ENCODE results near the gene MAD1L1.
"Not testable (repeated sequence)": the region's sequence is repeated elsewhere in the genome, so short reads cannot be mapped to it uniquely, and the experiment has no call there.

MAD1L1 gene

GRCh38 chr7:1934017-1934416 is 298.7 kb downstream of the MAD1L1 start:
- H3K9me3 ChIP-seq (ENCODE audit: low read length), result no peaks in the 10 kb centered on the region
- no peak overlapping the region for H3K27ac ChIP-seq (ENCODE audit: low read depth, low read length)
- H3K36me3 ChIP-seq (ENCODE audit: insufficient read depth, low read length), result no peaks in the 10 kb centered on the region
- H3K9ac ChIP-seq (ENCODE audit: low read length), result no peak overlapping the region
- no peak overlapping the region for H3K4me3 ChIP-seq (ENCODE audit: low read depth in 1 of 2, low read length in 2 of 2)
- no peaks in the 10 kb centered on the region for H3K27me3 ChIP-seq (ENCODE audit: control insufficient read depth in 1 of 2, insufficient read depth in 2 of 2, low read length in 2 of 2)
- H3K4me1 ChIP-seq (ENCODE audit: insufficient read depth, low read length), result no peaks in the 10 kb centered on the region

GRCh38 chr7:1933066-1933750 is 299.5 kb downstream of the MAD1L1 start:
- no peaks in the 10 kb centered on the region for H3K36me3 ChIP-seq (ENCODE audit: insufficient read depth, low read length)
- H3K27me3 ChIP-seq (ENCODE audit: control insufficient read depth in 1 of 2, insufficient read depth in 2 of 2, low read length in 2 of 2), result no peaks in the 10 kb centered on the region
- no peak overlapping the region for H3K9ac ChIP-seq (ENCODE audit: low read length)
- H3K4me1 ChIP-seq (ENCODE audit: insufficient read depth, low read length), result no peaks in the 10 kb centered on the region
- H3K9me3 ChIP-seq (ENCODE audit: low read length), result no peaks in the 10 kb centered on the region
- H3K27ac ChIP-seq (ENCODE audit: low read depth, low read length), result no peak overlapping the region
- H3K4me3 ChIP-seq (ENCODE audit: low read depth in 1 of 2, low read length in 2 of 2), result no peak overlapping the region

DNA sequence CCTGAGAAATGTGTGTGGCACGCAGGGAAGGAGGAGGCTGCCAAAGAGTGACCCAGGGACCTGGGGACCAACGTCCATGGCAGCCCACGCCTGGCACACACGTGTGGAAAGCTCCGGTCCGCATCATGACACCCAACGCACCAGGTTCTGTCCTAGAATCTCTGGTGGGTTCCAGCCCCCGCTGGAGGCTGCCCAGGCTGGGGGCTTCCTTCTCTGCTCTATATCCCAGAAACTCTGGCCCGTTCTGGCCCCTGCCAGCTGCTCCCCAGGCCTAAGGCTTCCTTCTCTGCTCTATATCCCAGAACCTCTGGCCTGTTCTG is 300.8 kb downstream of the MAD1L1 start:
- Histone ChIP-seq H3K4me1 (ENCODE audit: insufficient read depth, low read length) (no peaks in the 10 kb centered on the region), H3K27me3 (ENCODE audit: control insufficient read depth in 1 of 2, insufficient read depth in 2 of 2, low read length in 2 of 2) (no peaks in the 10 kb centered on the region), H3K9me3 (ENCODE audit: low read length) (no peaks in the 10 kb centered on the region), H3K9ac (ENCODE audit: low read length) (no peak overlapping the region), H3K27ac (ENCODE audit: low read depth, low read length) (no peak overlapping the region), H3K36me3 (ENCODE audit: insufficient read depth, low read length) (no peaks in the 10 kb centered on the region), H3K4me3 (ENCODE audit: low read depth in 1 of 2, low read length in 2 of 2) (no peak overlapping the region)

GRCh38 chr7:1931256-1931950 is 301.3 kb downstream of the MAD1L1 start:
- H3K4me3 ChIP-seq (ENCODE audit: low read depth in 1 of 2, low read length in 2 of 2), result no peak overlapping the region
- H3K9ac ChIP-seq (ENCODE audit: low read length), result no peak overlapping the region
- H3K4me1 ChIP-seq (ENCODE audit: insufficient read depth, low read length), result no peaks in the 10 kb centered on the region
- H3K27me3 ChIP-seq (ENCODE audit: control insufficient read depth in 1 of 2, insufficient read depth in 2 of 2, low read length in 2 of 2), result no peaks in the 10 kb centered on the region
- no peaks in the 10 kb centered on the region for H3K36me3 ChIP-seq (ENCODE audit: insufficient read depth, low read length)
- no peak overlapping the region for H3K27ac ChIP-seq (ENCODE audit: low read depth, low read length)
- H3K9me3 ChIP-seq (ENCODE audit: low read length), result no peaks in the 10 kb centered on the region

- Histone ChIP-seq H3K36me3 (ENCODE audit: insufficient read depth, low read length) (no peaks in the 10 kb centered on the region), H3K27me3 (ENCODE audit: control insufficient read depth in 1 of 2, insufficient read depth in 2 of 2, low read length in 2 of 2) (no peaks in the 10 kb centered on the region), H3K9ac (ENCODE audit: low read length) (no peak overlapping the region), H3K9me3 (ENCODE audit: low read length) (no peaks in the 10 kb centered on the region), H3K27ac (ENCODE audit: low read depth, low read length) (no peak overlapping the region), H3K4me1 (ENCODE audit: insufficient read depth, low read length) (no peaks in the 10 kb centered on the region), H3K4me3 (ENCODE audit: low read depth in 1 of 2, low read length in 2 of 2) (no peak overlapping the region)
Measured at GRCh38 chr7:1930381-1931065, 302.2 kb downstream of the MAD1L1 start.

- not testable (repeated sequence) for H3K9ac ChIP-seq (ENCODE audit: low read length); H3K27me3 ChIP-seq (ENCODE audit: control insufficient read depth in 1 of 2, insufficient read depth in 2 of 2, low read length in 2 of 2); H3K9me3 ChIP-seq (ENCODE audit: low read length); H3K27ac ChIP-seq (ENCODE audit: low read depth, low read length); H3K4me1 ChIP-seq (ENCODE audit: insufficient read depth, low read length); H3K36me3 ChIP-seq (ENCODE audit: insufficient read depth, low read length); H3K4me3 ChIP-seq (ENCODE audit: low read depth in 1 of 2, low read length in 2 of 2)
Measured at GRCh38 chr7:1929349-1929925, 303.3 kb downstream of the MAD1L1 start.

DNA sequence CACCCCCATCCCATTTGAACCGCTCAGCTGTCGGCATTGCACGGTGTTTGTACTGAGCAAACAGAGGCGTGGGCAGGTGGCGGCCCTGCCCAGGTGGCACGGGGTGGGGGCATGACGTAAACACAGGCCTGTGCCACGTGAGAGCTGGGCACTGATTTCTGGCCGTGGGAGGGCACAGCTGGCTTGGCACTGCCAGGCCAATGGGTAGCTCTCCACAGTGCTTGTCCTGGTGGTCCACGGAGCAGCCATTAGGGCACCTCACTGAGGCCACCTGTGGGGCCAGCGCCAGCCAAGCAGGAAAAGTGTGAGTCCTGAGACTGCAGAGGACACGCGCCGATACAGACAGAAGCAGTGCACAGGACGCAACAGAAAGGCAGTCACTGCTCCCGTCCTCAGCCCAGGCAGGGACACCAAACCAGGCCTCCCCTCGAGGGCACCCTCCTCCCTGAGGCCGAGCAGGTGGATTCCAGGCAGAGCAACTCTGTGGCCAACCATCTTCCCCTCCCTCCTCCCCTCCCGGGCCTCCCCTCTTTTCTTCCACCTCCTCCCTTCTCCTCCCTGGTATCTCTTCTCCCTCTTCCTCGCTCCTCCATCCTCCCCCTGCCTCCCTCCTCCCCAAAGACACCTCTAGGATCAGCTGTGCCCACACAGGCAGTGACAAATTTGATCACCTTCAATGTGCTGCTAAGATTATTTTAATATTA is 303.9 kb downstream of the MAD1L1 start:
- H3K27me3 ChIP-seq (ENCODE audit: control insufficient read depth in 1 of 2, insufficient read depth in 2 of 2, low read length in 2 of 2), result no peaks in the 10 kb centered on the region
- no peak overlapping the region for H3K9ac ChIP-seq (ENCODE audit: low read length)
- H3K9me3 ChIP-seq (ENCODE audit: low read length), result no peaks in the 10 kb centered on the region
- H3K27ac ChIP-seq (ENCODE audit: low read depth, low read length), result no peak overlapping the region
- H3K4me3 ChIP-seq (ENCODE audit: low read depth in 1 of 2, low read length in 2 of 2), result no peak overlapping the region
- H3K4me1 ChIP-seq (ENCODE audit: insufficient read depth, low read length), result no peaks in the 10 kb centered on the region
- H3K36me3 ChIP-seq (ENCODE audit: insufficient read depth, low read length), result no peaks in the 10 kb centered on the region

DNA sequence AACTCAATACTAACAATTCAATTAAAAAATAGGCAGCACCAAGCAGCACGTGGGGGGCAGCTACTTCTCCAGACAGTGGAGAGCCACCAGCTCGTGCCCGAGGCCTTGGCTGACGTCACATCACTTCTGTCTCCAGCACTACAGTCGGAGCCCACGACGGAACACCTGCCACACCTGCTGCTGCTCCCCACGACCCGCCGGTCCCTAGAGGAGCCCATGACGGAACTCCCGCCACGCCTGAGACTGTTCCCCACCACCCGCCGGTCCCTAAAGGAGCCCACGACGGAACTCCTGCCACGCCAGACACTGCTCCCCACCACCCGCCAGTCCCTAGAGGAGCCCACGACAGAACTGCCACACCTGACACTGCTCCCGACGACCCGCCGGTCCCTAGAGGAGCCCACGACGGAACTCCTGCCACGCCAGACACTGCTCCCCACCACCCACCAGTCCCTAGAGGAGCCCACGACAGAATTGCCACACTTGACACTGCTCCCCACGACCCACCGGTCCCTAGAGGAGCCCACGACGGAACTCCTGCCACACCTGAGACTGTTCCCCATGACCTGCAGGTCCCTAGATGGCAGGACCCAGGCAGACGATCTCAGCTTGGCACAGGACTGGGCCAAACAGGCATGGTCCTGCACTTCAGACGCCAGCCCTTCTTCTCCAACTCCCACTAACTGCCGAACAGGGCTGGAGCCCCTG is 304.7 kb downstream of the MAD1L1 start:
- no peaks in the 10 kb centered on the region for H3K4me1 ChIP-seq (ENCODE audit: insufficient read depth, low read length)
- H3K9ac ChIP-seq (ENCODE audit: low read length), result no peak overlapping the region
- no peaks in the 10 kb centered on the region for H3K36me3 ChIP-seq (ENCODE audit: insufficient read depth, low read length)
- no peak overlapping the region for H3K27ac ChIP-seq (ENCODE audit: low read depth, low read length)
- H3K9me3 ChIP-seq (ENCODE audit: low read length), result no peaks in the 10 kb centered on the region
- no peak overlapping the region for H3K4me3 ChIP-seq (ENCODE audit: low read depth in 1 of 2, low read length in 2 of 2)
- no peaks in the 10 kb centered on the region for H3K27me3 ChIP-seq (ENCODE audit: control insufficient read depth in 1 of 2, insufficient read depth in 2 of 2, low read length in 2 of 2)

GRCh38 chr7:1926908-1927306 is 305.8 kb downstream of the MAD1L1 start:
- Histone ChIP-seq H3K9ac (ENCODE audit: low read length) (no peak overlapping the region), H3K27ac (ENCODE audit: low read depth, low read length) (no peak overlapping the region), H3K36me3 (ENCODE audit: insufficient read depth, low read length) (no peaks in the 10 kb centered on the region), H3K4me1 (ENCODE audit: insufficient read depth, low read length) (no peaks in the 10 kb centered on the region), H3K9me3 (ENCODE audit: low read length) (no peaks in the 10 kb centered on the region), H3K27me3 (ENCODE audit: control insufficient read depth in 1 of 2, insufficient read depth in 2 of 2, low read length in 2 of 2) (no peaks in the 10 kb centered on the region), H3K4me3 (ENCODE audit: low read depth in 1 of 2, low read length in 2 of 2) (no peak overlapping the region)

DNA sequence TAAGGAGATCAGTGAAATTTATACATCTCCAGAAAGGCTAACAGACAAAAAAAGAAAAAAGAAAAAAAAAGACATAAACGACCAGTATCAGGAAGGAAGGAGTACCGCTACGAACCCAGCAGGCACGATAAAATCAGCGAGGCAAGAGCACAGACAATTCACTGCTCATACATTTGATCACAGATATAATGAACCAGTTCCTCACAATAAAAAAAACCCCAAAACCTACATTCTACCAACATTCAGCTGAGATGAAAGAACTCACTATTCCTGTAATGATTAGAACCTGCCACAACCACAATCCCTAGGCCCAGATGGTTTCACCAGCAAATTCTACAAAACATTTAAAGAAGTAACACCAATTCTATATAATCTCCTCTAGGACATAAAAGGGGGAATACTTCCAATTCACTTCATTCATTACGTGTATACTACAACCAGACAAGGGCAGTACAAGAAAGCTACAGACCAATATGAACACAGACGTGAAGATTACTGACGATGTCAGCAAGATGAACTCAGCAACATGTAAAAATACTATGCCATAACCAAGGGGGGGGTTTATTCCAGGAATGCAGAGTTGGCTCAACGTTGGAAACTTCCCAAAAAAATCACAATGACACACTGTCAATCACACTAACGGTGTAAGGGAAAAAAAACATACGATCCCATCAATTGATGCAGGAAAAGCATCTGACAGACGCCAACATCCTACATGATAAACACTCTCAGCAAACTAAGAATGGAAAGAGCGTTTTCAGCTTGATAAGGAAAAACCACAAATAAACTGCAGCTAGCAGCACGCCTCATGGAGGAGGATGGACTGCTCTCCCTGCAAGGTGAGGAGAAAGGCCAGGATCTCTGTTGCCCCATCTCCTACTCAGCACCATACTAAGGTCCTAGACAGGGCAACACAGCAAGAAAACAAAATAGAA is 306.5 kb downstream of the MAD1L1 start:
- H3K9ac ChIP-seq (ENCODE audit: low read length), result no peak overlapping the region
- H3K4me1 ChIP-seq (ENCODE audit: insufficient read depth, low read length), result no peaks in the 10 kb centered on the region
- H3K27ac ChIP-seq (ENCODE audit: low read depth, low read length), result no peak overlapping the region
- no peaks in the 10 kb centered on the region for H3K9me3 ChIP-seq (ENCODE audit: low read length)
- no peaks in the 10 kb centered on the region for H3K36me3 ChIP-seq (ENCODE audit: insufficient read depth, low read length)
- H3K27me3 ChIP-seq (ENCODE audit: control insufficient read depth in 1 of 2, insufficient read depth in 2 of 2, low read length in 2 of 2), result no peaks in the 10 kb centered on the region
- no peak overlapping the region for H3K4me3 ChIP-seq (ENCODE audit: low read depth in 1 of 2, low read length in 2 of 2)
